ENCODE measurements around the gene ANKDD1B. TPM values are rescaled to one million over a fixed set of nuclear protein-coding genes. Genes with fewer than 3 reads are reported as not detected.
"Not testable (repeated sequence)": the region's sequence is repeated elsewhere in the genome, so short reads cannot be mapped to it uniquely, and the experiment has no call there.

The ANKDD1B gene
- total and polyA plus RNA-seq, 10 donors = 0.20 to 1.4 (median 0.40) TPM

GRCh38 chr5:75568202-75568601, 43.1 kb upstream of the ANKDD1B start:
- Histone ChIP-seq H3K9me3 (peaks cover 0 to 16% (median 14%) of the 10 kb centered on the region in 8 donors), H3K36me3 (peaks cover 0 to 27% (median 5%) of the 10 kb centered on the region in 6 donors), H3K4me3 (no peak overlapping the region), H3K4me1 (peaks cover 10 to 39% (median 26%) of the 10 kb centered on the region in 6 donors), H3K27ac (peak overlapping the region in 1 of 8 donors; percentile 8), H3K27me3 (replicated peaks in 1 of 7) (no peaks in the 10 kb centered on the region)
- DNase-seq = no peak
- TF ChIP-seq POLR2AphosphoS5 (IDR thresholded peaks at IDR 0.05) (no peak), CTCF (IDR thresholded peaks at IDR 0.05 in 8 of 11, conservative IDR thresholded peaks at IDR 0.05 in 3 of 11) (no peak), POLR2A (IDR thresholded peaks at IDR 0.05) (no peak)
- intact Hi-C loops (cut with DNase I; ENCODE audit: low total_unique reads) = no loop called here
- 56 to 72% (median 66%) methylated on average over 2 of the region's 2 CpGs for WGBS, 5 donors

DNA sequence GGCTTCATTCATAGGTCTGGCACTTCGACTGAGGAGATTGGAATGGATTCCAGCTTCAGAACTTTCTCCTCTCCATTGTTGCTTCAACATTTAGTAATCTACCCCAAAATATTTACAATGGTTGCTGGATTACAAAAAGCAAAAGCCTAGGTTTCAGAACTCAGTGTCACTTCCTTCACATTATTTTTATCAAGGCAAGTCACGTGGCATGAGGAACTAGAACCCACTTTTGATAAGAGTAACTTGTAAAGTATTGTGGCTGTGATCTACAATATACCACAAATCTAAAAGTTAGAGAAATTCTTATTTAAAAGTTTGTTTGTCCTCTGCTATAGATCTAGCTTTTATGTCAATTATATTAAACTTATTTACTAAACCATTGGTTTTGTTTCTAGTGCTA, 39.7 kb upstream of the ANKDD1B start:
- 50 to 57% (median 53%) methylated on average over 2 of the region's 2 CpGs for WGBS, 5 donors
- TF ChIP-seq POLR2A (IDR thresholded peaks at IDR 0.05) = no peak
- no peak for TF ChIP-seq CTCF (IDR thresholded peaks at IDR 0.05 in 8 of 11, conservative IDR thresholded peaks at IDR 0.05 in 3 of 11)
- TF ChIP-seq POLR2AphosphoS5 (IDR thresholded peaks at IDR 0.05) = no peak
- no peak for DNase-seq
- Histone ChIP-seq H3K36me3 (peaks cover 0 to 35% (median 7%) of the 10 kb centered on the region in 6 donors), H3K9me3 (no peaks in the 10 kb centered on the region), H3K4me3 (no peak overlapping the region), H3K27me3 (replicated peaks in 1 of 7) (no peaks in the 10 kb centered on the region), H3K4me1 (peaks cover 8 to 58% (median 35%) of the 10 kb centered on the region in 6 donors), H3K27ac (peak overlapping the region in 1 of 8 donors; percentile 13)
- intact Hi-C loops (cut with DNase I; ENCODE audit: low total_unique reads) = no loop called here

GRCh38 chr5:75574791-75575190, 36.5 kb upstream of the ANKDD1B start:
- peaks cover 0 to 43% (median 19%) of the 10 kb centered on the region in 6 donors for H3K4me1 ChIP-seq
- peaks cover 0 to 54% (median 12%) of the 10 kb centered on the region in 6 donors for H3K36me3 ChIP-seq
- H3K4me3 ChIP-seq = no peak overlapping the region
- no peaks in the 10 kb centered on the region for H3K27me3 ChIP-seq (replicated peaks in 1 of 7)
- intact Hi-C loops (cut with DNase I; ENCODE audit: low total_unique reads) = no loop called here
- no peak for DNase-seq
- peak overlapping the region in 5 of 8 donors; percentile 25 to 40 (median 35) for H3K27ac ChIP-seq
- H3K9me3 ChIP-seq = no peaks in the 10 kb centered on the region
- TF ChIP-seq POLR2A (IDR thresholded peaks at IDR 0.05) (no peak), POLR2AphosphoS5 (IDR thresholded peaks at IDR 0.05) (no peak), CTCF (IDR thresholded peaks at IDR 0.05 in 8 of 11, conservative IDR thresholded peaks at IDR 0.05 in 3 of 11) (no peak)
- WGBS, 5 donors = 25 to 49% (median 45%) methylated on average over 3 of the region's 3 CpGs

DNA sequence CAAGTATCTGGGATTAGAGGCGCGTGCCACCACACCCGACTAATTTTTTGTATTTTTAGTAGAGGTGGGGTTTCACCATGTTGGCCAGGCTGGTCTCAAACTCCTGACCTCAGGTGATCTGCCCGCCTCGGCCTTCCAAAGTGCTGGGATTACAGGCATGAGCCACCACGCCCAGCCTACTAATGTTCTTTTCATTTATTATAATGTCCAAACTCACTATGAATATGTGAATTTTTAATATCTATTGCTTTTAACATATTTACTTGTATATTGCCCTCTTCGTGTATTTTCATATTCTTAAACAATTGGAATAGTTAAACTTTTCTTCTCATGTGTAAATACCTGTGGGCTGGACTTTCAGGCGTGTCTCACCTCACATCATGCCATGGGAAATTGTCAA, 33.0 kb upstream of the ANKDD1B start:
- Histone ChIP-seq H3K4me1 (peaks cover 0 to 31% (median 17%) of the 10 kb centered on the region in 6 donors), H3K36me3 (peaks cover 0 to 77% (median 28%) of the 10 kb centered on the region in 6 donors)
- H3K4me3 ChIP-seq; H3K27me3 ChIP-seq (replicated peaks in 1 of 7); DNase-seq; intact Hi-C loops (cut with DNase I; ENCODE audit: low total_unique reads); H3K9me3 ChIP-seq; H3K27ac ChIP-seq: not testable (repeated sequence)
- WGBS, 5 donors = 94 to 98% (median 97%) methylated on average over 8 of the region's 8 CpGs

- no peaks in the 10 kb centered on the region for H3K27me3 ChIP-seq (replicated peaks in 1 of 7)
- 89 to 95% (median 92%) methylated on average over 2 of the region's 2 CpGs for WGBS, 5 donors
- no peaks in the 10 kb centered on the region for H3K4me1 ChIP-seq
- no peak overlapping the region for H3K27ac ChIP-seq
- peaks cover 0 to 94% (median 21%) of the 10 kb centered on the region in 6 donors for H3K36me3 ChIP-seq
- intact Hi-C loops (cut with DNase I; ENCODE audit: low total_unique reads) = no loop called here
- no peak for DNase-seq
- no peak for TF ChIP-seq POLR2AphosphoS5 (IDR thresholded peaks at IDR 0.05)
- TF ChIP-seq CTCF (IDR thresholded peaks at IDR 0.05 in 8 of 11, conservative IDR thresholded peaks at IDR 0.05 in 3 of 11) = no peak
- no peak for TF ChIP-seq POLR2A (IDR thresholded peaks at IDR 0.05)
- no peaks in the 10 kb centered on the region for H3K9me3 ChIP-seq
- H3K4me3 ChIP-seq = no peak overlapping the region
Observed at GRCh38 chr5:75584641-75585040, 26.6 kb upstream of the ANKDD1B start.
